ENCODE measurements around the gene PRF1. TPM values are rescaled to one million over a fixed set of nuclear protein-coding genes. Genes with fewer than 3 reads are reported as not detected.
A peak's percentile ranks its signal among the peaks of the same experiment; 100 is the strongest.

Gene PRF1
- total RNA-seq, 1 experiment from 2014 or later, result 6.4 TPM

DNA sequence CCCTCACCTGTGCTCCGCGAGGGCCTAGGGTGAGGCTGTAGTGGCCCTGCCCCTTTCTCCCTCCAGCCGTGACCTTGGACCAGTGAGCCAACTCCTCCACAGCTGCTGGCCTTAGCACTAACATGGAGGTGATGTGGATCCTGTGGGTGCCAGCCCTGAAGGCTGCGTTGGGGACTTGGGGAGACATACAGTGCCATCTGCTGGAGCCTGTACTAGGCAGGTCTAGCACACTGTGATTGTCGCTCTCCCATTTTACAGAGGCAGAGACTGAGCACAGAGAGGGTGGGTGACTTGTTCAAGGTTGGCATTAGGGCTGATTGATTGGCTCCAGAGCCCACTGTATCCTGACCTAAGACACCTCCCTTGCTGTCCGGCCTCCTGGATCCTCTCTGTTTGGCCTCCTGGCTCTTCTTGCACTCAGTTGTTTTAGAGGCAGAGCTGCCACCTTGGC, 37.6 kb downstream of the PRF1 start:
- CTCF ChIA-PET, result no interaction called here

More for the DNA sequence above, 37.6 kb downstream of the PRF1 start:
- BruUV-seq (replicated peaks), result no TSS peak
- peaks cover 1 to 67% of the 10 kb centered on the region in 2 experiments; a peak in 3 of 4 replicates for H3K4me1 ChIP-seq (ENCODE audit: control insufficient read depth in 1 of 2, insufficient read depth in 2 of 2, low read length in 2 of 2)
- ChIA-PET RAD21 (ENCODE audit: low non-redundant PET in 1 of 2, low total read pairs in 2 of 2, uncharacterized antibody in 2 of 2, unreplicated experiment in 2 of 2) (no interaction called here), POLR2A (no interaction called here)
- H3K9me3 ChIP-seq (ENCODE audit: control insufficient read depth in 1 of 2, insufficient read depth in 1 of 2, low read depth in 1 of 2, low read length in 2 of 2), result no peaks in the 10 kb centered on the region
- H3K79me2 ChIP-seq (ENCODE audit: insufficient read depth, low read length), result peaks cover 5% of the 10 kb centered on the region; the same call in 1 of the 2 replicates
- H3K27ac ChIP-seq (ENCODE audit: low read depth, low read length), result no peak overlapping the region; the same call in 1 of the 2 replicates
- peaks cover 0 to 8% of the 10 kb centered on the region in 2 experiments; a peak in 1 of 4 replicates for H3K36me3 ChIP-seq (ENCODE audit: control insufficient read depth in 1 of 2, insufficient read depth in 2 of 2, low read length in 2 of 2)
- H4K20me1 ChIP-seq (ENCODE audit: insufficient read depth), result no peaks in the 10 kb centered on the region
- ATAC-seq (peak; percentile 57), DNase-seq (ENCODE audit: low read depth, low spot score) (no peak)
- no peaks in the 10 kb centered on the region for H3K27me3 ChIP-seq (ENCODE audit: insufficient read depth, low read length)
- no peak overlapping the region for H2AFZ ChIP-seq (ENCODE audit: low read depth, low read length, poor library complexity, severe bottlenecking)
- intact Hi-C loops (cut with micrococcal nuclease), result no loop called here
- H3K4me2 ChIP-seq (ENCODE audit: low read length), result no peak overlapping the region
- H3K4me3 ChIP-seq (replicated peaks in 1 of 2; ENCODE audit: low read depth in 1 of 2, low read length in 2 of 2), result no peak overlapping the region
- no peak overlapping the region for H3K9ac ChIP-seq (ENCODE audit: low read length)
- H3K9me2 ChIP-seq (ENCODE audit: insufficient read depth), result no peaks in the 10 kb centered on the region
- TF ChIP-seq SP1 (IDR thresholded peaks at IDR 0.05; ENCODE audit: low read depth) (no peak), ELF1 (IDR thresholded peaks at IDR 0.05; ENCODE audit: borderline replicate concordance, low read depth) (no peak), TCF7L2 (IDR thresholded peaks at IDR 0.05; ENCODE audit: borderline replicate concordance, extremely low read depth, insufficient read depth, insufficient read length) (no peak), RAD21 (IDR thresholded peaks at IDR 0.05; ENCODE audit: low read depth) (no peak), YY1 (IDR thresholded peaks at IDR 0.05; ENCODE audit: extremely low read depth, insufficient replicate concordance, low read depth, low read length) (no peak), ZNF274 (IDR thresholded peaks at IDR 0.05; ENCODE audit: low read depth, low read length) (no peak)
- TF ChIP-seq, protein P1, sequence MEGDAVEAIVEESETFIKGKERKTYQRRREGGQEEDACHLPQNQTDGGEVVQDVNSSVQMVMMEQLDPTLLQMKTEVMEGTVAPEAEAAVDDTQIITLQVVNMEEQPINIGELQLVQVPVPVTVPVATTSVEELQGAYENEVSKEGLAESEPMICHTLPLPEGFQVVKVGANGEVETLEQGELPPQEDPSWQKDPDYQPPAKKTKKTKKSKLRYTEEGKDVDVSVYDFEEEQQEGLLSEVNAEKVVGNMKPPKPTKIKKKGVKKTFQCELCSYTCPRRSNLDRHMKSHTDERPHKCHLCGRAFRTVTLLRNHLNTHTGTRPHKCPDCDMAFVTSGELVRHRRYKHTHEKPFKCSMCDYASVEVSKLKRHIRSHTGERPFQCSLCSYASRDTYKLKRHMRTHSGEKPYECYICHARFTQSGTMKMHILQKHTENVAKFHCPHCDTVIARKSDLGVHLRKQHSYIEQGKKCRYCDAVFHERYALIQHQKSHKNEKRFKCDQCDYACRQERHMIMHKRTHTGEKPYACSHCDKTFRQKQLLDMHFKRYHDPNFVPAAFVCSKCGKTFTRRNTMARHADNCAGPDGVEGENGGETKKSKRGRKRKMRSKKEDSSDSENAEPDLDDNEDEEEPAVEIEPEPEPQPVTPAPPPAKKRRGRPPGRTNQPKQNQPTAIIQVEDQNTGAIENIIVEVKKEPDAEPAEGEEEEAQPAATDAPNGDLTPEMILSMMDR (IDR thresholded peaks at IDR 0.05 in 2 of 3, conservative IDR thresholded peaks at IDR 0.05 in 1 of 3; ENCODE audit: borderline replicate concordance in 1 of 3, insufficient read depth in 1 of 3, low read depth in 2 of 3, low read length in 2 of 3), result peak in 2 of 3 experiments; percentile 19 to 29; a peak in 1 of 6 replicates
- TF ChIP-seq, protein P2, sequence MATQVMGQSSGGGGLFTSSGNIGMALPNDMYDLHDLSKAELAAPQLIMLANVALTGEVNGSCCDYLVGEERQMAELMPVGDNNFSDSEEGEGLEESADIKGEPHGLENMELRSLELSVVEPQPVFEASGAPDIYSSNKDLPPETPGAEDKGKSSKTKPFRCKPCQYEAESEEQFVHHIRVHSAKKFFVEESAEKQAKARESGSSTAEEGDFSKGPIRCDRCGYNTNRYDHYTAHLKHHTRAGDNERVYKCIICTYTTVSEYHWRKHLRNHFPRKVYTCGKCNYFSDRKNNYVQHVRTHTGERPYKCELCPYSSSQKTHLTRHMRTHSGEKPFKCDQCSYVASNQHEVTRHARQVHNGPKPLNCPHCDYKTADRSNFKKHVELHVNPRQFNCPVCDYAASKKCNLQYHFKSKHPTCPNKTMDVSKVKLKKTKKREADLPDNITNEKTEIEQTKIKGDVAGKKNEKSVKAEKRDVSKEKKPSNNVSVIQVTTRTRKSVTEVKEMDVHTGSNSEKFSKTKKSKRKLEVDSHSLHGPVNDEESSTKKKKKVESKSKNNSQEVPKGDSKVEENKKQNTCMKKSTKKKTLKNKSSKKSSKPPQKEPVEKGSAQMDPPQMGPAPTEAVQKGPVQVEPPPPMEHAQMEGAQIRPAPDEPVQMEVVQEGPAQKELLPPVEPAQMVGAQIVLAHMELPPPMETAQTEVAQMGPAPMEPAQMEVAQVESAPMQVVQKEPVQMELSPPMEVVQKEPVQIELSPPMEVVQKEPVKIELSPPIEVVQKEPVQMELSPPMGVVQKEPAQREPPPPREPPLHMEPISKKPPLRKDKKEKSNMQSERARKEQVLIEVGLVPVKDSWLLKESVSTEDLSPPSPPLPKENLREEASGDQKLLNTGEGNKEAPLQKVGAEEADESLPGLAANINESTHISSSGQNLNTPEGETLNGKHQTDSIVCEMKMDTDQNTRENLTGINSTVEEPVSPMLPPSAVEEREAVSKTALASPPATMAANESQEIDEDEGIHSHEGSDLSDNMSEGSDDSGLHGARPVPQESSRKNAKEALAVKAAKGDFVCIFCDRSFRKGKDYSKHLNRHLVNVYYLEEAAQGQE (IDR thresholded peaks at IDR 0.05; ENCODE audit: low read depth), result no peak
